Nephron (organoid): ENCODE measurements around the gene SSNA1.

Experiments used
- H3K27ac Mint-ChIP-seq, 3 experiments: 2 replicates each; pipeline ENCODE4 v1.8.0; 2020; ENCODE audit warnings: mixed read lengths in 3 of 3, mild to moderate bottlenecking in 2 of 3, moderate library complexity in 1 of 3
- H3K27me3 Mint-ChIP-seq: 2 replicates; pipeline ENCODE4 v1.8.0; 2021; ENCODE audit warnings: low read depth, mild to moderate bottlenecking, moderate library complexity, mixed read lengths
- H3K36me3 Mint-ChIP-seq: 2 replicates; pipeline ENCODE4 v1.8.0; 2020; ENCODE audit warnings: low read depth, mixed read lengths
- H3K4me1 Mint-ChIP-seq: 2 replicates; pipeline ENCODE4 v1.8.0; 2020; ENCODE audit warnings: mixed read lengths
- H3K4me3 Mint-ChIP-seq, 3 experiments: 2 replicates each; pipeline ENCODE4 v1.8.0; 2020; ENCODE audit warnings: mild to moderate bottlenecking in 3 of 3, mixed read lengths in 3 of 3, moderate library complexity in 2 of 3
- H3K9me3 Mint-ChIP-seq: 2 replicates; pipeline ENCODE4 v1.8.0; 2020; ENCODE audit warnings: mixed read lengths
- CTCF ChIP-seq, 3 experiments: fragments of 200-600 bp; sonication (generic); IDR thresholded peaks; one replicate each; pipeline ENCODE4 v1.5.0; 2021; ENCODE audit warnings: antibody characterized with exemption in 3 of 3; ENCODE audit not compliant: unreplicated experiment in 3 of 3

SSNA1 gene

GRCh38 chr9:137170486-137171148 lies 17.9 kb upstream of the SSNA1 start:
- peaks cover 74% of the 10 kb centered on the region for H3K27me3 Mint-ChIP-seq
- H3K4me3 Mint-ChIP-seq: no peak overlapping the region
- H3K36me3 Mint-ChIP-seq: no peaks in the 10 kb centered on the region
- TF ChIP-seq CTCF (IDR thresholded peaks at IDR 0.05; ENCODE audit: unreplicated experiment in 3 of 3): no peak
- no peak overlapping the region for H3K27ac Mint-ChIP-seq
- H3K4me1 Mint-ChIP-seq: no peaks in the 10 kb centered on the region
- no peaks in the 10 kb centered on the region for H3K9me3 Mint-ChIP-seq

- Mint-ChIP-seq H3K4me1 (no peaks in the 10 kb centered on the region), H3K36me3 (no peaks in the 10 kb centered on the region), H3K9me3 (no peaks in the 10 kb centered on the region), H3K4me3 (no peak overlapping the region), H3K27ac (no peak overlapping the region), H3K27me3 (peaks cover 70% of the 10 kb centered on the region)
- TF ChIP-seq CTCF (IDR thresholded peaks at IDR 0.05; ENCODE audit: unreplicated experiment in 3 of 3): no peak
These were observed 17.2 kb upstream of the SSNA1 start for GRCh38 chr9:137171149-137171900.

GRCh38 chr9:137172901-137173795 lies 15.3 kb upstream of the SSNA1 start:
- Mint-ChIP-seq H3K9me3 (no peaks in the 10 kb centered on the region), H3K27ac (no peak overlapping the region), H3K4me3 (no peak overlapping the region), H3K36me3 (peaks cover 10% of the 10 kb centered on the region), H3K27me3 (peaks cover 59% of the 10 kb centered on the region), H3K4me1 (no peaks in the 10 kb centered on the region)
- TF ChIP-seq CTCF (IDR thresholded peaks at IDR 0.05; ENCODE audit: unreplicated experiment in 3 of 3): no peak

GRCh38 chr9:137173796-137174664 lies 14.4 kb upstream of the SSNA1 start:
- H3K27ac Mint-ChIP-seq: no peak overlapping the region
- peaks cover 52% of the 10 kb centered on the region for H3K27me3 Mint-ChIP-seq
- H3K4me1 Mint-ChIP-seq: no peaks in the 10 kb centered on the region
- H3K4me3 Mint-ChIP-seq: no peak overlapping the region
- H3K36me3 Mint-ChIP-seq: peaks cover 10% of the 10 kb centered on the region
- H3K9me3 Mint-ChIP-seq: no peaks in the 10 kb centered on the region
- no peak for TF ChIP-seq CTCF (IDR thresholded peaks at IDR 0.05; ENCODE audit: unreplicated experiment in 3 of 3)

GRCh38 chr9:137174722-137175293 lies 13.7 kb upstream of the SSNA1 start:
- Mint-ChIP-seq H3K27me3 (peaks cover 50% of the 10 kb centered on the region), H3K36me3 (peaks cover 13% of the 10 kb centered on the region), H3K9me3 (no peaks in the 10 kb centered on the region), H3K27ac (no peak overlapping the region), H3K4me1 (no peaks in the 10 kb centered on the region), H3K4me3 (no peak overlapping the region)
- no peak for TF ChIP-seq CTCF (IDR thresholded peaks at IDR 0.05; ENCODE audit: unreplicated experiment in 3 of 3)
